Stimulated activated CD8-positive, alpha-beta memory T cell treated with anti-CD3 and anti-CD28 coated beads, Interleukin-12 subunit alpha, Interleukin-12 subunit beta, amount 100 ng/mL, for 4 hours (primary cell): ENCODE data around the gene BCL2L15.

Source experiments
- DNase-seq: peaks from one replicate; pipeline ENCODE4 v3.0.0-alpha.2; 2020; ENCODE audit warnings: low read depth

Gene BCL2L15

GRCh38 chr1:113887402-113888175 lies at the start of gene BCL2L15:
BCL2L15 (minus strand) TSS chr1:113887581; CDS start chr1:113887375, 206 bp downstream.
- DNase-seq, result no peak

GRCh38 chr1:113937146-113937545 lies 49.8 kb upstream of the BCL2L15 start:
- no peak for DNase-seq

- no peak for DNase-seq
Observed at GRCh38 chr1:113935970-113936369, 48.6 kb upstream of the BCL2L15 start.

- no peak for DNase-seq
Observed at GRCh38 chr1:113935176-113935575, 47.8 kb upstream of the BCL2L15 start.

GRCh38 chr1:113934511-113935055 lies 47.2 kb upstream of the BCL2L15 start:
- no peak for DNase-seq

- no peak for DNase-seq
Observed at GRCh38 chr1:113934006-113934405, 46.6 kb upstream of the BCL2L15 start.

GRCh38 chr1:113931451-113931851 lies 44.1 kb upstream of the BCL2L15 start:
- DNase-seq, result no peak

GRCh38 chr1:113930499-113931161 lies 43.2 kb upstream of the BCL2L15 start:
- DNase-seq, result peak; percentile 46

- DNase-seq, result peak; percentile 49
Observed at GRCh38 chr1:113929750-113930498, 42.5 kb upstream of the BCL2L15 start.

GRCh38 chr1:113928941-113929749 lies 41.8 kb upstream of the BCL2L15 start, which contains the start of gene HIPK1:
HIPK1 (plus strand) TSS chr1:113929324.
- DNase-seq, result peak; percentile 83

- DNase-seq, result no peak
Observed at GRCh38 chr1:113928187-113928930, 41.0 kb upstream of the BCL2L15 start.

GRCh38 chr1:113924473-113924872 lies 37.1 kb upstream of the BCL2L15 start:
- DNase-seq, result no peak

GRCh38 chr1:113922957-113923356 lies 35.6 kb upstream of the BCL2L15 start:
- no peak for DNase-seq

- no peak for DNase-seq
Observed at GRCh38 chr1:113918243-113918642, 30.9 kb upstream of the BCL2L15 start.

- DNase-seq, result no peak
Observed at GRCh38 chr1:113917400-113918082, 30.2 kb upstream of the BCL2L15 start.

GRCh38 chr1:113916974-113917373 lies 29.6 kb upstream of the BCL2L15 start:
- no peak for DNase-seq

GRCh38 chr1:113913887-113914664 lies 26.7 kb upstream of the BCL2L15 start:
- no peak for DNase-seq

GRCh38 chr1:113913312-113913668 lies 25.9 kb upstream of the BCL2L15 start:
- DNase-seq, result no peak

GRCh38 chr1:113912594-113913311 lies 25.4 kb upstream of the BCL2L15 start:
- no peak for DNase-seq
